HG03565 (cell line): Measurements from ENCODE around the gene FANCE.
"Not testable (repeated sequence)": the region's sequence is repeated elsewhere in the genome, so short reads cannot be mapped to it uniquely, and the experiment has no call there.

Experiments
- ATAC-seq: cut with Tn5 transposase; IDR thresholded peaks from one replicate; pipeline ENCODE4 v1.9.1; 2021; ENCODE audit warnings: mild to moderate bottlenecking, moderate library complexity; ENCODE audit not compliant: unreplicated experiment

FANCE gene

DNA sequence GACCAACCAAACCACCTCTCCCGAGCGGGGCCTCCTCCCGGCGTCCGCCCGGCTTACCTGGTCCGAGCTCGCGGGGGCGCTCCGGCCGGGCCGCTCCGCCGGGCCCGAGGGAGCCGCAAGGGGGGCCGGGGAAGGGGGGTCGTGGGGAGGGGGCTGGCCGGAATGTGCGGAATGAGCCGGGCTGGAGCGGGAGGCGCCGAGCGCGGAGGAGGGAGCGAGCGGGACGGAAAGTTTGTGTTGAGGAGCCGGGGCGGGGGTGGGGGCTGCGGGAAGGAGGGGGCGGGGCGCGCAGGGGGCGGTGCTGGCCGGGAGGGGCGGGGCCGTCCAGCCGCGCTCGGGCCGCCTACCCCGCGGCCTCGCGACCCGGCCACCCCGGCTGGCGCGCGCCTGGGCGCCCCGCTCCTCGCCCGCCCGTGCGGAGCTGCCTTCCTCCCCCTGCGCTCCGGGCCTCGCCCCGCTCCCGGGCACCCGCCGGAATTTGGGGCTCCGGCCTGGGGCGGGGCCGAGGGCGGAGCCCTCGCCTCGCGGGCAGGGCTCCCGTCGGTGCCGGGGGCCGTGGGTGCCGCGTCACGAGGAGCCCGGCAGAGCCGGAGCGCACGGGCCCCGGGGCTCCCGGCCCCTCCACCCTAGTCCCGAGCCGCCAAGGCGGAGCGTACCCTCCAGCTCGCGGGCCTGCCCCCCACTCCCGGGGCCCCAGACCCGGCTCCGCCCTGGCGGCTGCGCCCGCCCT lies 44.9 kb downstream of the FANCE start, which contains the start of gene TEAD3:
TEAD3 (minus strand) TSS at position 239 of the 730 bp plus-strand sequence.
- no peak for ATAC-seq

DNA sequence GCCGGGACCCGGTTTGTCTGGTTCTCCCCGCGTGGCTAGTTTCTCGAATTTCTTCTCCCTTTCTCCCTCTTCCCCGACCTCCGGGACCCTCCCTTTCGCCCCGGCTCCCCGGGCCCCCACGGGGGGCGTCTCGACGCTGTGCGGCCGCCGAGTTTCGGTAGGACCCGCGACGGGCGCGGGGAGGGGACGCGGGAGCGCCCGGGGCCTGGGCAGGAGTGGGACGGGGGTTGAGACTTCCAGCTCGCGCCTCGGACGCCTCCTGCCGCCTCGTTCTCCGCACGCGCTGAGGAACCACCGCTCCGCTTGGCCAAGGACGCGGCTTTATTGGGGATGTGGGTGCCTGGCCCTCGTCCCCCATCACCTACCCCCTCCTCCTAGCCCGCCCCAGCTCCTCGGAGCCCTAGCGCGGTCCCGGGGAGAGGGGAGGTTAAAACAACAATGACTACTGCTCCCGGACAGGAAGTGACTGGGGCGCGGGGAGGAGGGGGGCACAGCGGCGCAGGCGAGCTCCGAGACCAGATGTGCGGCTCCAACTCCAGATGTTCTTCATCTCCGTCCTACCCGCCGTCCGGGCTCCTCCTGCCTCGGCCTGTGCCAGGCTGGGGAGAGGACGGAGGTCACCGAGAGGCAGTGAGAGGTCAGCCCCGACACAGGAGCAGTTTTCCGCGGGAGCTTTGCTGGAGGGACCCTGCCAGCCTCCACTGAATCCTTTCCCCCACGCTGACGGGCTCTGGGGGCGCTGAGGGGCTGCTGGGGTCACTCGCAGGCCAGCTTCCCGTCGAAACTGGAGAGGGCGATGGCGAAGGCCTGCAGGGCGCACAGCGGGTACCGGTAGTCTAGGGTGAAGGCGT lies 45.7 kb downstream of the FANCE start:
- ATAC-seq, result no peak

GRCh38 chr6:35498422-35499067 lies 46.4 kb downstream of the FANCE start:
- no peak for ATAC-seq

DNA sequence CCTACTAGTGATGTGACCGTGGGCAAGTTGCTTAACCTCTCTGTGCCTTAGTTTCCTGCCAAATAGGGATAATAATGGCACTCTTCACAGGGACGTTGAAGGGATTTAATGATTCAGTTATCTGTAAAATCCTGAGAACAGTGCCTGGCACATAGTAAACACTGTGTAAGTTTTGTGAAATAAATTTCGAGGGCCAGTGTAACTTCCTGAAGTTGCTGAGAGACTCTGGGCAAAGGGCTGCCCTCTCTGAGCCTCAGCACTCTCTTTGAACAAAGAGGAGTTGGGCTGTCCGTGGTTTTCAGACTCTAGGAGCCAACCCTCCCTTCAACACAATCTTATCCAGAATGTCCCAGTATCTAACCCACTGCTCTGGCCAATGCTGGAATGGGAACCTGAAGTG lies 47.2 kb downstream of the FANCE start:
- ATAC-seq, result no peak

GRCh38 chr6:35500782-35501181 lies 48.6 kb downstream of the FANCE start:
- ATAC-seq, result no peak

DNA sequence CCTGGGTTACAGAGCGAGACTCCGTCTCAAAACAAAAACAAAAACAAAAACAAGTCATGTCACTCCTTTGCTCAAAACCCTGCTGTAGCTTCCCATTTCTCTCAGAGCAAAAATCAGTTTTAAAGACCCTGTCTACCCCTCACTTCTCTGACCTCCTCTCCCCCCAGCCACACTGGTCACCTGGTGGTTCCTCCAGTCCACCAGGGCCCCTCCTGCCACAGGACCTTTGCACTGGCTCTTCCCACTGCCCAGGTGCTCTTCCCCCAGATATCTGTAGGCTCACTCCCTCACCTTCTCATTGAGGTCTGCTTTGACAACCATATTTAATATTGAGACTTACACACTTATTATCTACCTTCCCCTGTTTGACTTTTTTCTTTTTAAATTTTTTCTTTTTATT lies 49.6 kb downstream of the FANCE start:
- ATAC-seq, result no peak

GRCh38 chr6:35503534-35503933 lies 51.4 kb downstream of the FANCE start:
- ATAC-seq, result no peak

DNA sequence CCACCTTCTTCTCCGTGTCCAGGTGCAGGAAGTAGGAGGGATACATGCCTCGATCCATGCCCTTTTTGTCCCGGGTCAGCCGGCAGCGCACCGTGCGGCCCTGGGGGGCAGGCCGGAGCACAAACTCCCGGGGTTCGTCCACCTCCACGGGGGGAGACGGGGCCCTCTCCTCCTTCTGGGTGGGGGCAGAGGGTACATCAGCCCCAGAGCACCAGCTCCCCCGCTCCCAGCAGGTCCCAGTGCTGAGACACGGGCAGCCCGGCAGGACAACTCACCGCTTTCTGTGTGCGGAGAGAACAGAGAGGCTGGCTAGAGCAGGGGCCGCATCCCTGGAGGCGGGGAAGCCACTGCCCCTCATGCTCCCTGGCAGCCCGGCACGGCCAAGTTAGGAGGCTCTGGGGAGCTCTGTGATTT lies 53.9 kb downstream of the FANCE start:
- no peak for ATAC-seq

DNA sequence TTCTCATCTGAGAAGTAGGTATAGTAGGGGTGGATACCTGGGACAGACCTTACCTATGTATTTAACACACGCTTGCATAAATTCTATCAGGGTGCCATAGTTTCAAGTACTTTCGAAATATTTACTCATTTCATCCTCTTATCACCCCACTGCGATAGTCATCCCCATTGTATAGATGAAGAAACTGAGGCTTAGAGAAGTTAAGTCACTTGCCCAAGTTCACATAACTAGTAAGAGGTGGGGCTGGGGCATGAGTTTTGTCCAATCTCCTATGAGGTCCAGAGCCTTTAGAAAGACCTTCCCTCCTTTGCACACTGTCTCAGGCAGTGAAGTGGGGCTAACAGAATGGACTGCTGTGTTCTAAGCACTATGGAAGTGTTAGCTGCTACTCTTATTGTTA lies 54.4 kb downstream of the FANCE start:
- no peak for ATAC-seq

DNA sequence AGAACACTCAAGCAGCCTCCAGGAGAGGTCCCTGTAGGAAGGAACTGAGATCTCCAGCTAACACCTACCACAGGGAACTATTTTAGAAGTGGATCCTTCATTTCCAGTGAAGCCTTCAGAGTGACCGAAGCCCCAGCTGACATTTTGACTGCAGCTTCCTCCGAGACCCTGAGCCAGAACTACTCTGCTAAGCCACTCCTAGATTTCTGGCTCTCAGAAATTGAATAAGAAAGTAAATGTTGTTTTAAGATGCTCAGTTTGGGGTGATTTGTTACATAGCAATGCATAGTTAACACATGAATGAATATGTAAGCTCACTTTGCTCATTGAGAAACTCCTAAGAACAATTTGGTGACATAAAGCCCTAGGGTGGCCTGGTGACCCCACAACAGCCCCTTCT lies 55.1 kb downstream of the FANCE start:
- ATAC-seq, result no peak

GRCh38 chr6:35508027-35508426 lies 55.9 kb downstream of the FANCE start:
- no peak for ATAC-seq

DNA sequence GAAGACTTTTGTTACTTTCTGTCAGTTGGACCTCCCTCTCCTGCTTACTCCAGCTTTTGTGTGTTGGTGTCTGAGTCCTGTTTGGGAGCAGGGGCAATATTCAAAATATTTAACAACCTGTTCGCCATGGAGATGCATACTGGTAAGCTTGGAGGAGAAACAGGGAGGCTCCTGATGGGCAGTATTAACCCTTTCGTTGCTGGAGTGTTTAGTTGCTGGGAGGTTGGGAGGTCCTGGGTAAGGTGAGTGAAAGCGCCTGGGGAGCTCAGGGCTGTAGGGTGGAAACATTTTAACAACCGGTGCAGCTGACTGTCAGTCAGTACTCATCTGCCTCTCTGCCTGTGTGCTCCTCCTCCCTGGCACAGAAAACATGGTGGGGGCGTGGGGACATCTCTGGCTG lies 56.4 kb downstream of the FANCE start:
- ATAC-seq, result no peak

DNA sequence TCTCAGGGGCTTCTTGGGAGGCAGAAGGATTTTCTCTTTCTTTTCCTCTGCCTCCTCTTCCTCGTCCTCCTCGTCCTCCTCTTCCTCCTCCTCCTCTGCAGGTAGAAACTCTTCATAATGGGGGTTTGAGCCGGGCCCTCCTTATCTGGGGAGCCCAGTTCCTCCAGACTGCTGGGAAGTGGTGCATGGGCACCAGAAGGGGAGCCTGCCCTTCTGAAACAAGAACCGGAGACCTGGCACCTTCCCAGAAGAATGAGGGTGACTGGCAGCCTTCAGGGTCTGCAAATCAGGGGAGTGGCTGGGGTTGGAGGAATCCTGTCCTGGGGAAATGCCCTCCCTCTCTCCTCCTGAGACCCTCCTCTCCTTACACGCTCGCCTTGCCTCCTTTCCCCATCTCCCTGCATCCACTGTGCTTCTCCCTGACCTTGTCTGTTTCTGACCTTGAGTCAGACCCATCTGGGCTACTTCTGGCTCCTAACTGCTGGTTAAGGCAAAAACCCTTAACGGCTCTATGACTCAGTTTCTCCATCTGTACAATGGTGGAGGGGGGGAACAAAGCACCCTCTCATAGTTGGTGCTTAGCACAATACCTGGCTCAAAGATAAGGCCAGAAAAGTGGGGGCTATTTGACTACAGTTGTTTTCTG lies 58.9 kb downstream of the FANCE start:
- no peak for ATAC-seq

GRCh38 chr6:35511562-35511941 lies 59.4 kb downstream of the FANCE start:
- no peak for ATAC-seq

DNA sequence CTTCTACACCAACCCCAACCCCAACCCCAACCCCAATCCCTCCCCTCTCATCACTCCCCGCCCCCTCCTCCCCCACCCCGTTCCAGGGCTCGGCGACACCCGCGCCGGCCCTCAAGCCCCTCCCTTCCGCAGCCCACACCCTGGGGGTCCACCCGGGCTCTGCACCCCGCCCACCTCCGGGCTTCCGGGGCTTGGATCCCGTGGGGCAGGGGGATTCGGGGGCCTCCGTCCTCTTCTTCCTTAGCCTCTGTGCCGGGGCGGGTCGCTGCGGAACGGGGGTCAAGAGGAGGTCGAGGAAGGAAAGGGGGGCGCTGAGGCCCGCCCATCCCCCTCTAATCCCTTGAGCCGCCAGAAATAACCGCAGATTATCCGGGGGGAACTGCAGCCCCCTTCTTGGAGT lies 59.9 kb downstream of the FANCE start:
- ATAC-seq, result no peak

DNA sequence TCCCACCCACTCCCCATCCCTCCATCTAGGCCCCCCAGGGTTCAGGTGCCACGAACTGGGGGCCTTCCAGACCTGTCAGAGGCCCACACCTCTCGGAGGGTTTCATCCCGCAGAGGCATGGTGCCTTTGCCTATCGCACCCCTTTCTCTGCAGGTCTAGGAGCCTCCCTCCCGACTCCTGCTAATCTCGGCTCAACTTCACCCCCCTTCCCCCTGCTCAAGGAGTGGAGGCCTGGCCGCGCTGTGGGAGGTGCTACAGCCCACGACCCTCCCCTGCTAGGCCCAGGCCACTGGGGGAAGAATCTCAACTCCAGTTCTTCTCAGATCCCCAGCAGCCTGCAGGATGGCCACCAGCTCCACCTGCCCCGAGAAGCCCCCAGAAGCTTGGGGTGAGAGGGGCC lies 60.6 kb downstream of the FANCE start, which contains the start of gene TULP1:
TULP1 (minus strand) TSS at position 157 of the 400 bp plus-strand sequence; CDS start at position 119, 38 bp downstream.
- no peak for ATAC-seq

GRCh38 chr6:35514587-35514986 lies 62.4 kb downstream of the FANCE start:
- ATAC-seq, result no peak

GRCh38 chr6:35515939-35516338 lies 63.8 kb downstream of the FANCE start:
- ATAC-seq, result not testable (repeated sequence)
